HepG2 (cell line): Measurements from ENCODE around the gene DNAJC12. TPM values are rescaled to one million over a fixed set of nuclear protein-coding genes. Genes with fewer than 3 reads are reported as not detected.

ENCODE experiments used
- AKAP8 ChIP-seq: sonication (generic); formaldehyde crosslinking; IDR thresholded peaks from 2 replicates; pipeline ENCODE4 v1.5.1; 2020; ENCODE audit warnings: mild to moderate bottlenecking, missing genetic modification reagents
- GTF2F1 ChIP-seq: fragments of 150-350 bp; IDR thresholded peaks from 2 replicates; pipeline ENCODE4 v1.6.1; 2014; ENCODE audit warnings: low read length
- HDAC2 ChIP-seq: sonication (generic); formaldehyde crosslinking; IDR thresholded peaks from 2 replicates; pipeline ENCODE4 v1.4.0; 2020; ENCODE audit warnings: missing genetic modification reagents
- MIXL1 ChIP-seq: IDR thresholded peaks from 2 replicates; pipeline ENCODE4 v1.6.1; 2016
- NR2F2 ChIP-seq: IDR thresholded peaks from 2 replicates; pipeline ENCODE4 v1.6.1; 2012; ENCODE audit warnings: low read depth, inconsistent platforms, borderline replicate concordance
- RBAK ChIP-seq: sonication (generic); formaldehyde crosslinking; IDR thresholded peaks from 2 replicates; pipeline ENCODE4 v1.5.1; 2020; ENCODE audit warnings: mild to moderate bottlenecking, missing genetic modification reagents
- SMARCE1 ChIP-seq: fragments of 450-650 bp; IDR thresholded peaks from 2 replicates; pipeline ENCODE4 v1.6.1; 2017; ENCODE audit warnings: borderline replicate concordance
- SYNCRIP ChIP-seq: fragments of 200-400 bp; formaldehyde crosslinking; IDR thresholded peaks from 2 replicates; pipeline ENCODE4 v1.6.1; 2018; ENCODE audit warnings: mild to moderate bottlenecking, low read depth, low read length; ENCODE audit not compliant: insufficient read depth
- ZNF496 ChIP-seq: sonication (generic); formaldehyde crosslinking; IDR thresholded peaks from 2 replicates; pipeline ENCODE4 v1.8.1; 2023; ENCODE audit warnings: mild to moderate bottlenecking, moderate library complexity, missing genetic modification reagents; ENCODE audit not compliant: insufficient replicate concordance
- ZNF510 ChIP-seq: sonication (generic); formaldehyde crosslinking; IDR thresholded peaks from 2 replicates; pipeline ENCODE4 v1.4.0; 2020; ENCODE audit warnings: low read depth, mild to moderate bottlenecking, missing genetic modification reagents
- ZNF777 ChIP-seq: sonication (generic); formaldehyde crosslinking; IDR thresholded peaks from 2 replicates; pipeline ENCODE4 v1.4.0; 2020; ENCODE audit warnings: missing genetic modification reagents
- ZNF841 ChIP-seq: sonication (generic); formaldehyde crosslinking; IDR thresholded peaks from 2 replicates; pipeline ENCODE4 v1.8.1; 2023; ENCODE audit warnings: missing genetic modification reagents, borderline replicate concordance
- ZSCAN22 ChIP-seq: sonication (generic); formaldehyde crosslinking; IDR thresholded peaks from 2 replicates; pipeline ENCODE4 v1.4.0; 2020; ENCODE audit warnings: mild to moderate bottlenecking, missing genetic modification reagents
- polyA plus RNA-seq, 8 experiments: library from polyadenylated mRNA; depleted of rRNA in 3 of 8; stranded (reverse) in 7 of 8; unstranded in 1 of 8; fragments of >200 nt; fragmentation: Illumina TruSeq in 4 of 8; extraction: Trizol in 4 of 8; gene quantifications; 2 replicates each; pipeline versions ENCODE4 v1.2.1 to v1.2.3, GENCODE V29; 2011 to 2016; ENCODE audit warnings: low read depth in 4 of 8, missing spikeins in 1 of 8, mixed read lengths in 1 of 8; ENCODE audit not compliant: insufficient read depth in 1 of 8
- total RNA-seq, 5 experiments: library from RNA; depleted of rRNA; stranded (reverse); fragments of >200 nt; fragmentation: Illumina TruSeq; extraction: Trizol; gene quantifications; 2 replicates each; pipeline ENCODE4 v1.2.3, GENCODE V29; 2016; ENCODE audit warnings: low read depth in 1 of 5
- TF ChIP-seq, protein P1 (sequence below): sonication (generic); formaldehyde crosslinking; IDR thresholded peaks from one replicate; pipeline ENCODE4 v1.5.1; 2020; ENCODE audit warnings: mild to moderate bottlenecking, missing genetic modification reagents; ENCODE audit errors: not compliant biosample characterization
- TF ChIP-seq, protein P2 (sequence below): sonication (generic); formaldehyde crosslinking; IDR thresholded peaks from 2 replicates; pipeline ENCODE4 v1.5.0; 2020; ENCODE audit warnings: missing genetic modification reagents, mild to moderate bottlenecking, borderline replicate concordance
- TF ChIP-seq, protein P3 (sequence below): fragments of 450-650 bp; IDR thresholded peaks from 2 replicates; pipeline ENCODE4 v1.6.1; 2016
- TF ChIP-seq, protein P4 (sequence below): sonication (generic); formaldehyde crosslinking; conservative IDR thresholded peaks from 2 replicates; pipeline ENCODE4 v1.8.0; 2022; ENCODE audit warnings: missing genetic modification reagents

Gene DNAJC12
- total and polyA plus RNA-seq, 2 of the 13 experiments (the other 11 are each of a cell fraction or from before 2014, with no cell fraction given), result 11.6 to 43.9 TPM

DNA sequence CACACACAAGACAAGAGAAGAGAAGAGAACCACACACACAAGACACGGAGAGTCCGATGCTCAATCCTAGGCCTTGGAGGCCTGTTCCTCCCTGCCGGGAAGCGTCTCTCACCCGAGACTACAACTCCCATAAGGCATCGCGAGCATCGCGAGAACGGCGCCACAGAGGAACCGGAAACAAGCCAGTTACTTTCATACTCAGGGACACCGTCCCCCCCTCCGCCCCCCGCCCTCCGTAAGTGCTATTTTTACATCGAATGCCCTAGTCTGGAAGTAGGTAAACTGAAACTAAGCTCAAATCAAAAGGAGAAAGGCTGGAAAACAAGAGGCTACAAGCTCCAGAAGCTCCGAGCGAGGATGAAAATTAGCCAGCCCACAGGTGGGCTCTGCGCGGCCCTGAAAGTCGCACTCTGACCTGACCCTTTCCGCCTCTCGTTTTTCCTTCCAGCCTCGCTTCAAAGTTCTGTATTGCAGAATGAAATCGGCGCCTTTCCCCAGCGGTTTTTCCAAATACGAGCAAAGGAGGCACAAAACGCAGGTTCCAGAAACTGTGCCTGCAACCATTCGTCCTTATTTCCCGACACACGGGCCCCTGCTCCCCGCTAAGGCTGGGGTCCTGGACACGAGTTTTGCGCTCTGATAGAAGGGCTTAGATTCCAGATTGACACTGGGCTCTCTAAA, 11.5 kb upstream of the DNAJC12 start (continued):
- no peak for TF ChIP-seq SMARCE1
- no peak for TF ChIP-seq ZNF496
- TF ChIP-seq ZNF777 (CRISPR knock-in tag), result no peak
- peak; percentile 55; the same call in 1 of the 2 replicates for TF ChIP-seq HDAC2 (CRISPR knock-in tag)
- TF ChIP-seq, protein P1, sequence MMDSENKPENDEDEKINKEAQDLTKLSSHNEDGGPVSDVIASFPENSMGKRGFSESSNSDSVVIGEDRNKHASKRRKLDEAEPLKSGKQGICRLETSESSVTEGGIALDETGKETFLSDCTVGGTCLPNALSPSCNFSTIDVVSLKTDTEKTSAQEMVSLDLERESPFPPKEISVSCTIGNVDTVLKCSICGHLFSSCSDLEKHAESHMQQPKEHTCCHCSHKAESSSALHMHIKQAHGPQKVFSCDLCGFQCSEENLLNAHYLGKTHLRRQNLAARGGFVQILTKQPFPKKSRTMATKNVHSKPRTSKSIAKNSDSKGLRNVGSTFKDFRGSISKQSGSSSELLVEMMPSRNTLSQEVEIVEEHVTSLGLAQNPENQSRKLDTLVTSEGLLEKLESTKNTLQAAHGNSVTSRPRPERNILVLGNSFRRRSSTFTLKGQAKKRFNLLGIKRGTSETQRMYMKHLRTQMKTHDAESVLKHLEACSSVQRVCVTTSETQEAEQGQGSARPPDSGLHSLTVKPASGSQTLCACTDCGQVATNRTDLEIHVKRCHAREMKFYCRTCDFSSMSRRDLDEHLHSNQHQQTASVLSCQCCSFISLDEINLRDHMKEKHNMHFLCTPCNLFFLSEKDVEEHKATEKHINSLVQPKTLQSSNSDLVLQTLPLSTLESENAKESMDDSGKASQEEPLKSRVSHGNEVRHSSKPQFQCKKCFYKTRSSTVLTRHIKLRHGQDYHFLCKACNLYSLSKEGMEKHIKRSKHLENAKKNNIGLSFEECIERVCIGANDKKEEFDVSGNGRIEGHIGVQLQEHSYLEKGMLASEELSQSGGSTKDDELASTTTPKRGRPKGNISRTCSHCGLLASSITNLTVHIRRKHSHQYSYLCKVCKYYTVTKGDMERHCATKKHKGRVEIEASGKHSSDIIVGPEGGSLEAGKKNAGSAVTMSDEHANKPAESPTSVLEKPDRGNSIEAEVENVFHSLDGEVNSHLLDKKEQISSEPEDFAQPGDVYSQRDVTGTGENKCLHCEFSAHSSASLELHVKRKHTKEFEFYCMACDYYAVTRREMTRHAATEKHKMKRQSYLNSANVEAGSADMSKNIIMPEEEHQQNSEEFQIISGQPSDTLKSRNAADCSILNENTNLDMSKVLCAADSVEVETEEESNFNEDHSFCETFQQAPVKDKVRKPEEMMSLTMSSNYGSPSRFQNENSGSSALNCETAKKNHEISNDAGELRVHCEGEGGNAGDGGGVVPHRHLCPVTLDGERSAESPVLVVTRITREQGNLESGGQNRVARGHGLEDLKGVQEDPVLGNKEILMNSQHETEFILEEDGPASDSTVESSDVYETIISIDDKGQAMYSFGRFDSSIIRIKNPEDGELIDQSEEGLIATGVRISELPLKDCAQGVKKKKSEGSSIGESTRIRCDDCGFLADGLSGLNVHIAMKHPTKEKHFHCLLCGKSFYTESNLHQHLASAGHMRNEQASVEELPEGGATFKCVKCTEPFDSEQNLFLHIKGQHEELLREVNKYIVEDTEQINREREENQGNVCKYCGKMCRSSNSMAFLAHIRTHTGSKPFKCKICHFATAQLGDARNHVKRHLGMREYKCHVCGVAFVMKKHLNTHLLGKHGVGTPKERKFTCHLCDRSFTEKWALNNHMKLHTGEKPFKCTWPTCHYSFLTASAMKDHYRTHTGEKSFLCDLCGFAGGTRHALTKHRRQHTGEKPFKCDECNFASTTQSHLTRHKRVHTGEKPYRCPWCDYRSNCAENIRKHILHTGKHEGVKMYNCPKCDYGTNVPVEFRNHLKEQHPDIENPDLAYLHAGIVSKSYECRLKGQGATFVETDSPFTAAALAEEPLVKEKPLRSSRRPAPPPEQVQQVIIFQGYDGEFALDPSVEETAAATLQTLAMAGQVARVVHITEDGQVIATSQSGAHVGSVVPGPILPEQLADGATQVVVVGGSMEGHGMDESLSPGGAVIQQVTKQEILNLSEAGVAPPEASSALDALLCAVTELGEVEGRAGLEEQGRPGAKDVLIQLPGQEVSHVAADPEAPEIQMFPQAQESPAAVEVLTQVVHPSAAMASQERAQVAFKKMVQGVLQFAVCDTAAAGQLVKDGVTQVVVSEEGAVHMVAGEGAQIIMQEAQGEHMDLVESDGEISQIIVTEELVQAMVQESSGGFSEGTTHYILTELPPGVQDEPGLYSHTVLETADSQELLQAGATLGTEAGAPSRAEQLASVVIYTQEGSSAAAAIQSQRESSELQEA (CRISPR knock-in tag), result no peak
- no peak for TF ChIP-seq GTF2F1
- 0 out of 2 replicates have a peak, but pooled peaks have one; percentile 30 for TF ChIP-seq NR2F2
- TF ChIP-seq, protein P2, sequence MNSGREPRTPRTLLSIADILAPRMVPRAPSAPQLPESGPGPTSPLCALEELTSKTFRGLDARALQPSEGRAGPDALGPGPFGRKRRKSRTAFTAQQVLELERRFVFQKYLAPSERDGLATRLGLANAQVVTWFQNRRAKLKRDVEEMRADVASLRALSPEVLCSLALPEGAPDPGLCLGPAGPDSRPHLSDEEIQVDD (CRISPR knock-in tag), result no peak
- TF ChIP-seq, protein P3, sequence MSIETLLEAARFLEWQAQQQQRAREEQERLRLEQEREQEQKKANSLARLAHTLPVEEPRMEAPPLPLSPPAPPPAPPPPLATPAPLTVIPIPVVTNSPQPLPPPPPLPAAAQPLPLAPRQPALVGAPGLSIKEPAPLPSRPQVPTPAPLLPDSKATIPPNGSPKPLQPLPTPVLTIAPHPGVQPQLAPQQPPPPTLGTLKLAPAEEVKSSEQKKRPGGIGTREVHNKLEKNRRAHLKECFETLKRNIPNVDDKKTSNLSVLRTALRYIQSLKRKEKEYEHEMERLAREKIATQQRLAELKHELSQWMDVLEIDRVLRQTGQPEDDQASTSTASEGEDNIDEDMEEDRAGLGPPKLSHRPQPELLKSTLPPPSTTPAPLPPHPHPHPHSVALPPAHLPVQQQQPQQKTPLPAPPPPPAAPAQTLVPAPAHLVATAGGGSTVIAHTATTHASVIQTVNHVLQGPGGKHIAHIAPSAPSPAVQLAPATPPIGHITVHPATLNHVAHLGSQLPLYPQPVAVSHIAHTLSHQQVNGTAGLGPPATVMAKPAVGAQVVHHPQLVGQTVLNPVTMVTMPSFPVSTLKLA, result no peak
- peak; percentile 76 for TF ChIP-seq MIXL1
- TF ChIP-seq ZSCAN22 (CRISPR knock-in tag), result no peak
- no peak for TF ChIP-seq ZNF841 (CRISPR knock-in tag)
- TF ChIP-seq SYNCRIP, result no peak
- no peak for TF ChIP-seq RBAK (CRISPR knock-in tag)
- no peak for TF ChIP-seq ZNF510 (CRISPR knock-in tag)
- TF ChIP-seq AKAP8, result no peak
- TF ChIP-seq, protein P4, sequence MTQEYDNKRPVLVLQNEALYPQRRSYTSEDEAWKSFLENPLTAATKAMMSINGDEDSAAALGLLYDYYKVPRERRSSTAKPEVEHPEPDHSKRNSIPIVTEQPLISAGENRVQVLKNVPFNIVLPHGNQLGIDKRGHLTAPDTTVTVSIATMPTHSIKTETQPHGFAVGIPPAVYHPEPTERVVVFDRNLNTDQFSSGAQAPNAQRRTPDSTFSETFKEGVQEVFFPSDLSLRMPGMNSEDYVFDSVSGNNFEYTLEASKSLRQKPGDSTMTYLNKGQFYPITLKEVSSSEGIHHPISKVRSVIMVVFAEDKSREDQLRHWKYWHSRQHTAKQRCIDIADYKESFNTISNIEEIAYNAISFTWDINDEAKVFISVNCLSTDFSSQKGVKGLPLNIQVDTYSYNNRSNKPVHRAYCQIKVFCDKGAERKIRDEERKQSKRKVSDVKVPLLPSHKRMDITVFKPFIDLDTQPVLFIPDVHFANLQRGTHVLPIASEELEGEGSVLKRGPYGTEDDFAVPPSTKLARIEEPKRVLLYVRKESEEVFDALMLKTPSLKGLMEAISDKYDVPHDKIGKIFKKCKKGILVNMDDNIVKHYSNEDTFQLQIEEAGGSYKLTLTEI, result no peak
